Gastrocnemius medialis (tissue), 4 donors: ENCODE measurements around the gene MYH8. TPM values are rescaled to one million over a fixed set of nuclear protein-coding genes. Genes with fewer than 3 reads are reported as not detected.

Experiments
- ATAC-seq, 2 donors: fragments of 150-250 bp; one replicate each; pipeline ENCODE4 v1.9.1; 2016
- DNase-seq, 2 donors: peaks; one replicate each; pipeline ENCODE4 v3.0.0-alpha.2; 2019
- H3K27ac ChIP-seq, 4 donors: fragments of 200-600 bp; sonication (generic); 1 replicate in 1 of 4; 2 replicates in 3 of 4; pipeline ENCODE4 v1.5.1; 2016 to 2018; ENCODE audit warnings: mild to moderate bottlenecking in 2 of 4, moderate library complexity in 1 of 4
- H3K27me3 ChIP-seq, 3 donors: fragments of 200-600 bp; sonication (generic) in 2 of 3; 1 replicate in 1 of 3; 2 replicates in 2 of 3; pipeline versions ENCODE4 v1.5.1 to v1.6.0; 2016 to 2019; ENCODE audit warnings: mild to moderate bottlenecking in 1 of 3, moderate library complexity in 1 of 3
- H3K36me3 ChIP-seq, 2 donors: fragments of 200-600 bp; sonication (generic) in 1 of 2; one replicate each; pipeline ENCODE4 v1.5.1; 2017 to 2018
- H3K4me1 ChIP-seq, 2 donors: fragments of 200-600 bp; sonication (generic) in 1 of 2; one replicate each; pipeline ENCODE4 v1.5.1; 2016 to 2017; ENCODE audit warnings: mild to moderate bottlenecking in 2 of 2
- H3K4me3 ChIP-seq, 4 donors: fragments of 200-600 bp; sonication (generic) in 3 of 4; 1 replicate in 1 of 4; 2 replicates in 3 of 4; pipeline ENCODE4 v1.5.1; 2016 to 2019; ENCODE audit warnings: mild to moderate bottlenecking in 2 of 4
- H3K9me3 ChIP-seq, 3 donors: fragments of 200-600 bp; sonication (generic) in 2 of 3; 1 replicate in 1 of 3; 2 replicates in 2 of 3; pipeline ENCODE4 v1.5.1; 2016 to 2019
- CTCF ChIP-seq, 5 experiments: fragments of 450-650 bp in 3 of 5; fragments of 200-600 bp in 2 of 5; sonication (generic) in 2 of 5; IDR thresholded peaks in 4 of 5; conservative IDR thresholded peaks in 1 of 5; 1 replicate in 4 of 5; 2 replicates in 1 of 5; pipeline ENCODE4 v1.5.1; 2016 to 2019; ENCODE audit warnings: antibody characterized with exemption in 5 of 5, mild to moderate bottlenecking in 3 of 5, moderate library complexity in 3 of 5
- POLR2A ChIP-seq, 2 donors: fragments of 450-650 bp; IDR thresholded peaks; one replicate each; pipeline ENCODE4 v1.6.1; 2017; ENCODE audit warnings: antibody characterized with exemption in 2 of 2, mild to moderate bottlenecking in 2 of 2, moderate library complexity in 2 of 2
- in situ Hi-C, 4 donors: fragments of 200-750 bp; cut with MboI; loops; one replicate each; pipeline versions ENCODE4 v1.15.0 to v1.8.0; 2017; ENCODE audit warnings: low sequenced_read_pairs in 4 of 4
- intact Hi-C: fragments of 100-400 bp; cut with DNase I; formaldehyde crosslinking; loops from one replicate; pipeline ENCODE4 v1.15.1; 2023; ENCODE audit warnings: low total_unique reads
- total RNA-seq, 4 donors: library from RNA; depleted of rRNA; stranded (reverse); fragments of >200 nt; gene quantifications; one replicate each; pipeline versions ENCODE4 v1.1.0 to v1.2.3, GENCODE V29; 2016

MYH8 gene
- total RNA-seq, 4 donors from 2014 or later: 0.34 to 1.1 (median 0.80) TPM

- intact Hi-C loops: no loop called here
Measured at GRCh38 chr17:10417431-10417830, 4.3 kb downstream of the MYH8 start.

GRCh38 chr17:10415161-10415560 lies 6.6 kb downstream of the MYH8 start:
- H3K27me3 ChIP-seq: no peaks in the 10 kb centered on the region
- H3K36me3 ChIP-seq: no peaks in the 10 kb centered on the region
- H3K4me3 ChIP-seq: no peak overlapping the region
- DNase-seq (no peak), ATAC-seq (no peak)
- intact Hi-C loops: no loop called here
- H3K4me1 ChIP-seq: no peaks in the 10 kb centered on the region
- TF ChIP-seq CTCF (IDR thresholded peaks at IDR 0.05 in 4 of 5, conservative IDR thresholded peaks at IDR 0.05 in 1 of 5) (no peak), POLR2A (IDR thresholded peaks at IDR 0.05) (no peak)
- H3K9me3 ChIP-seq: no peaks in the 10 kb centered on the region
- H3K27ac ChIP-seq: no peak overlapping the region
- in situ Hi-C loops: no loop called here

More at GRCh38 chr17:10417431-10417830, 4.3 kb downstream of the MYH8 start:
- DNase-seq (no peak), ATAC-seq (no peak)
- in situ Hi-C loops: no loop called here
- TF ChIP-seq POLR2A (IDR thresholded peaks at IDR 0.05) (no peak), CTCF (IDR thresholded peaks at IDR 0.05 in 4 of 5, conservative IDR thresholded peaks at IDR 0.05 in 1 of 5) (no peak)
- Histone ChIP-seq H3K4me1 (no peaks in the 10 kb centered on the region), H3K27ac (no peak overlapping the region), H3K27me3 (no peaks in the 10 kb centered on the region), H3K9me3 (no peaks in the 10 kb centered on the region), H3K36me3 (no peaks in the 10 kb centered on the region), H3K4me3 (no peak overlapping the region)

- no peaks in the 10 kb centered on the region for H3K9me3 ChIP-seq
- H3K4me3 ChIP-seq: no peak overlapping the region
- ATAC-seq: no peak
- no peaks in the 10 kb centered on the region for H3K27me3 ChIP-seq
- no peaks in the 10 kb centered on the region for H3K36me3 ChIP-seq
- intact Hi-C loops: no loop called here
- no peak overlapping the region for H3K27ac ChIP-seq
- DNase-seq: no peak
- no peaks in the 10 kb centered on the region for H3K4me1 ChIP-seq
- TF ChIP-seq CTCF (IDR thresholded peaks at IDR 0.05 in 4 of 5, conservative IDR thresholded peaks at IDR 0.05 in 1 of 5) (no peak), POLR2A (IDR thresholded peaks at IDR 0.05) (no peak)
- in situ Hi-C loops: no loop called here
Measured at GRCh38 chr17:10403589-10403988, 18.2 kb downstream of the MYH8 start.

GRCh38 chr17:10398352-10398751 lies 23.4 kb downstream of the MYH8 start:
- H3K27me3 ChIP-seq: no peaks in the 10 kb centered on the region
- ATAC-seq (no peak), DNase-seq (no peak)
- H3K4me3 ChIP-seq: no peak overlapping the region
- H3K4me1 ChIP-seq: no peaks in the 10 kb centered on the region
- intact Hi-C loops (no loop called here), in situ Hi-C loops (loop anchor here in 1 of 4 donors (25.0 kb wide), 1 partner anchor 89 kb away; no protein-coding TSS in a partner anchor)
- no peak overlapping the region for H3K27ac ChIP-seq
- H3K36me3 ChIP-seq: no peaks in the 10 kb centered on the region
- no peak for TF ChIP-seq CTCF (IDR thresholded peaks at IDR 0.05 in 4 of 5, conservative IDR thresholded peaks at IDR 0.05 in 1 of 5)
- no peak for TF ChIP-seq POLR2A (IDR thresholded peaks at IDR 0.05)
- H3K9me3 ChIP-seq: no peaks in the 10 kb centered on the region

- intact Hi-C loops: no loop called here
- Histone ChIP-seq H3K9me3 (no peaks in the 10 kb centered on the region), H3K27ac (no peak overlapping the region), H3K36me3 (no peaks in the 10 kb centered on the region), H3K27me3 (no peaks in the 10 kb centered on the region), H3K4me3 (no peak overlapping the region), H3K4me1 (no peaks in the 10 kb centered on the region)
- TF ChIP-seq POLR2A (IDR thresholded peaks at IDR 0.05): no peak
- TF ChIP-seq CTCF (IDR thresholded peaks at IDR 0.05 in 4 of 5, conservative IDR thresholded peaks at IDR 0.05 in 1 of 5): no peak
- ATAC-seq (no peak), DNase-seq (no peak)
- in situ Hi-C loops: loop anchor here in 1 of 4 donors (25.0 kb wide), 1 partner anchor 91 kb away; no protein-coding TSS in a partner anchor
Measured at GRCh38 chr17:10396524-10397163, 25.1 kb downstream of the MYH8 start.
